ENCODE measurements around the gene CDR2. TPM values are rescaled to one million over a fixed set of nuclear protein-coding genes. Genes with fewer than 3 reads are reported as not detected.
A peak's percentile ranks its signal among the peaks of the same experiment; 100 is the strongest.

Gene CDR2
- total and polyA plus RNA-seq, 2 of the 13 experiments (the other 11 are each of a cell fraction or from before 2014, with no cell fraction given), result 59.0 to 78.9 TPM

- no peak for TF ChIP-seq DMTF1 (CRISPR knock-in tag; IDR thresholded peaks at IDR 0.05)
- TF ChIP-seq IKZF5 (CRISPR knock-in tag; IDR thresholded peaks at IDR 0.05), result no peak; the same call in 1 of the 2 replicates
- TF ChIP-seq ZNF557 (CRISPR knock-in tag; IDR thresholded peaks at IDR 0.05), result 0 out of 2 replicates have a peak, but pooled peaks have one; percentile 58
- TF ChIP-seq MYC (CRISPR knock-in tag; IDR thresholded peaks at IDR 0.05; ENCODE audit: borderline replicate concordance), result peak; percentile 33; the same call in 1 of the 2 replicates
- no peak for TF ChIP-seq SNRNP70 (IDR thresholded peaks at IDR 0.05; ENCODE audit: low read depth, low read length)
- no peak for TF ChIP-seq ISL2 (CRISPR knock-in tag; IDR thresholded peaks at IDR 0.05)
- peak; percentile 59; the same call in 1 of the 2 replicates for TF ChIP-seq NFKB2 (CRISPR knock-in tag; IDR thresholded peaks at IDR 0.05; ENCODE audit: borderline replicate concordance)
- TF ChIP-seq ZNF350 (CRISPR knock-in tag; IDR thresholded peaks at IDR 0.05; ENCODE audit: borderline replicate concordance, low read depth), result peak; percentile 49; the same call in 1 of the 2 replicates
- no peak for TF ChIP-seq NR1H2 (CRISPR knock-in tag; IDR thresholded peaks at IDR 0.05; ENCODE audit: borderline replicate concordance, low read depth)
- peak; percentile 79; the same call in 1 of the 2 replicates for TF ChIP-seq HOXA3 (CRISPR knock-in tag; IDR thresholded peaks at IDR 0.05)
- TF ChIP-seq ZSCAN21 (CRISPR knock-in tag; IDR thresholded peaks at IDR 0.05; ENCODE audit: borderline replicate concordance), result peak; percentile 51; the same call in 1 of the 2 replicates
- TF ChIP-seq ZBTB44 (CRISPR knock-in tag; IDR thresholded peaks at IDR 0.05), result no peak
- peak; percentile 98 for TF ChIP-seq CTCF (CRISPR knock-in tag; IDR thresholded peaks at IDR 0.05)
- TF ChIP-seq ZNF7 (CRISPR knock-in tag; IDR thresholded peaks at IDR 0.05), result no peak
- no peak for TF ChIP-seq ZNF558 (CRISPR knock-in tag; IDR thresholded peaks at IDR 0.05; ENCODE audit: borderline replicate concordance)
- TF ChIP-seq STAG1 (CRISPR knock-in tag; IDR thresholded peaks at IDR 0.05), result peak; percentile 100
- TF ChIP-seq ZNF839 (CRISPR knock-in tag; IDR thresholded peaks at IDR 0.05; ENCODE audit: borderline replicate concordance), result 0 out of 2 replicates have a peak, but pooled peaks have one; percentile 31
- 0 out of 2 replicates have a peak, but pooled peaks have one; percentile 74 for TF ChIP-seq TBP (CRISPR knock-in tag; IDR thresholded peaks at IDR 0.05)
- no peak for TF ChIP-seq ZNF382 (CRISPR knock-in tag; IDR thresholded peaks at IDR 0.05; ENCODE audit: borderline replicate concordance)
These were observed 52.9 kb downstream of the CDR2 start (continued) for GRCh38 chr16:22321340-22322001.

Data from HepG2 (cell line).